ENCODE results near the gene SPTLC2.

DNA sequence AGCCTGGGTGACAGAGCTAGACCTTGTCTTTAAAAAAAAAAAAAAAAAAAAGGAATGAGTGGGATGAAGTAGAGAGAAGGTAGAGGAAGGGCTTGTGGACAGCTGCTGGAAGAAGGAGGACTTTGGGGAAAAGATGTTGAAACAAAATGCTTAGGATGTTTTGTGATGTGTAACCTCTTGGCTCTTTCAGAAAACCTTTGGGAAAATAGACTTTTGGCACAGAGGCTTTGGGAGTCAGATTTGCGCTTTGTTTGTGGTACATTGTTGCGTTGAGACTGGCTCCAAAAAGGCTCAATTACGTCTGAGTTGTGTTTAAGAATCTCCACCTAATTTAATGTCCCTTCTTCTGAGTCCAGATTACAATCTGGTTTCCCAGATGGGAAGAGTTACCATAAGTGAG is 32.9 kb upstream of the SPTLC2 start:
- TF ChIP-seq, protein P1, sequence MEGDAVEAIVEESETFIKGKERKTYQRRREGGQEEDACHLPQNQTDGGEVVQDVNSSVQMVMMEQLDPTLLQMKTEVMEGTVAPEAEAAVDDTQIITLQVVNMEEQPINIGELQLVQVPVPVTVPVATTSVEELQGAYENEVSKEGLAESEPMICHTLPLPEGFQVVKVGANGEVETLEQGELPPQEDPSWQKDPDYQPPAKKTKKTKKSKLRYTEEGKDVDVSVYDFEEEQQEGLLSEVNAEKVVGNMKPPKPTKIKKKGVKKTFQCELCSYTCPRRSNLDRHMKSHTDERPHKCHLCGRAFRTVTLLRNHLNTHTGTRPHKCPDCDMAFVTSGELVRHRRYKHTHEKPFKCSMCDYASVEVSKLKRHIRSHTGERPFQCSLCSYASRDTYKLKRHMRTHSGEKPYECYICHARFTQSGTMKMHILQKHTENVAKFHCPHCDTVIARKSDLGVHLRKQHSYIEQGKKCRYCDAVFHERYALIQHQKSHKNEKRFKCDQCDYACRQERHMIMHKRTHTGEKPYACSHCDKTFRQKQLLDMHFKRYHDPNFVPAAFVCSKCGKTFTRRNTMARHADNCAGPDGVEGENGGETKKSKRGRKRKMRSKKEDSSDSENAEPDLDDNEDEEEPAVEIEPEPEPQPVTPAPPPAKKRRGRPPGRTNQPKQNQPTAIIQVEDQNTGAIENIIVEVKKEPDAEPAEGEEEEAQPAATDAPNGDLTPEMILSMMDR (IDR thresholded peaks at IDR 0.05; ENCODE audit: poor library complexity): no peak
- TF ChIP-seq EZH2 (IDR thresholded peaks at IDR 0.05; ENCODE audit: borderline replicate concordance) (no peak), EZH2phosphoT487 (IDR thresholded peaks at IDR 0.05; ENCODE audit: low read depth, severe bottlenecking, unreplicated experiment) (no peak)
